ENCODE measurements around the gene ELP1. TPM values are rescaled to one million over a fixed set of nuclear protein-coding genes. Genes with fewer than 3 reads are reported as not detected.
"Not testable (repeated sequence)": the region's sequence is repeated elsewhere in the genome, so short reads cannot be mapped to it uniquely, and the experiment has no call there.

Gene ELP1
- total RNA-seq, 1 experiment from 2014 or later = 28.9 TPM

- Histone ChIP-seq H3K4me3 (ENCODE audit: insufficient read depth, low read depth, low read length) (no peak overlapping the region), H3K36me3 (replicated peaks; ENCODE audit: control insufficient read depth, insufficient read depth, low read length) (no peaks in the 10 kb centered on the region), H3K27me3 (ENCODE audit: control insufficient read depth, insufficient read depth, low read length) (no peaks in the 10 kb centered on the region)
- no peak for DNase-seq
Measured at GRCh38 chr9:108859459-108860114, 74.3 kb downstream of the ELP1 start.

- no peaks in the 10 kb centered on the region for H3K36me3 ChIP-seq (replicated peaks; ENCODE audit: control insufficient read depth, insufficient read depth, low read length)
Measured at GRCh38 chr9:108857572-108857971, 76.4 kb downstream of the ELP1 start.

GRCh38 chr9:108855888-108856287, 78.0 kb downstream of the ELP1 start, which contains the start of gene ACTL7B:
TSS of gene ACTL7B (minus strand) at chr9:108855986. CDS start at chr9:108855930, 56 bp downstream.
- DNase-seq = no peak

More at GRCh38 chr9:108857572-108857971, 76.4 kb downstream of the ELP1 start:
- H3K27me3 ChIP-seq (ENCODE audit: control insufficient read depth, insufficient read depth, low read length) = no peaks in the 10 kb centered on the region
- H3K4me3 ChIP-seq (ENCODE audit: insufficient read depth, low read depth, low read length) = no peak overlapping the region
- DNase-seq = no peak

GRCh38 chr9:108855529-108855886, 78.4 kb downstream of the ELP1 start:
- Histone ChIP-seq H3K36me3 (replicated peaks; ENCODE audit: control insufficient read depth, insufficient read depth, low read length) (no peaks in the 10 kb centered on the region), H3K27me3 (ENCODE audit: control insufficient read depth, insufficient read depth, low read length) (no peaks in the 10 kb centered on the region), H3K4me3 (ENCODE audit: insufficient read depth, low read depth, low read length) (no peak overlapping the region)
- DNase-seq = no peak

More at GRCh38 chr9:108855888-108856287, 78.0 kb downstream of the ELP1 start, which contains the start of gene ACTL7B:
- Histone ChIP-seq H3K4me3 (ENCODE audit: insufficient read depth, low read depth, low read length) (no peak within 1 kb of the TSS), H3K36me3 (replicated peaks; ENCODE audit: control insufficient read depth, insufficient read depth, low read length) (no peaks in the 10 kb centered on the region), H3K27me3 (ENCODE audit: control insufficient read depth, insufficient read depth, low read length) (no peaks in the 10 kb centered on the region)

- Histone ChIP-seq H3K36me3 (replicated peaks; ENCODE audit: control insufficient read depth, insufficient read depth, low read length) (no peaks in the 10 kb centered on the region), H3K4me3 (ENCODE audit: insufficient read depth, low read depth, low read length) (no peak overlapping the region), H3K27me3 (ENCODE audit: control insufficient read depth, insufficient read depth, low read length) (no peaks in the 10 kb centered on the region)
- no peak for DNase-seq
Measured at GRCh38 chr9:108854641-108855528, 79.0 kb downstream of the ELP1 start.

- Histone ChIP-seq H3K36me3 (replicated peaks; ENCODE audit: control insufficient read depth, insufficient read depth, low read length) (no peaks in the 10 kb centered on the region), H3K4me3 (ENCODE audit: insufficient read depth, low read depth, low read length) (no peak overlapping the region), H3K27me3 (ENCODE audit: control insufficient read depth, insufficient read depth, low read length) (no peaks in the 10 kb centered on the region)
- peak; percentile 66 for DNase-seq
Measured at GRCh38 chr9:108854094-108854493, 79.8 kb downstream of the ELP1 start.

- no peaks in the 10 kb centered on the region for H3K36me3 ChIP-seq (replicated peaks; ENCODE audit: control insufficient read depth, insufficient read depth, low read length)
- no peaks in the 10 kb centered on the region for H3K27me3 ChIP-seq (ENCODE audit: control insufficient read depth, insufficient read depth, low read length)
- no peak overlapping the region for H3K4me3 ChIP-seq (ENCODE audit: insufficient read depth, low read depth, low read length)
- no peak for DNase-seq
Measured at GRCh38 chr9:108852079-108852478, 81.8 kb downstream of the ELP1 start.

GRCh38 chr9:108851138-108851537, 82.8 kb downstream of the ELP1 start:
- Histone ChIP-seq H3K36me3 (replicated peaks; ENCODE audit: control insufficient read depth, insufficient read depth, low read length) (no peaks in the 10 kb centered on the region), H3K27me3 (ENCODE audit: control insufficient read depth, insufficient read depth, low read length) (no peaks in the 10 kb centered on the region), H3K4me3 (ENCODE audit: insufficient read depth, low read depth, low read length) (no peak overlapping the region)
- DNase-seq = no peak

GRCh38 chr9:108850293-108850897, 83.5 kb downstream of the ELP1 start:
- Histone ChIP-seq H3K27me3 (ENCODE audit: control insufficient read depth, insufficient read depth, low read length) (no peaks in the 10 kb centered on the region), H3K36me3 (replicated peaks; ENCODE audit: control insufficient read depth, insufficient read depth, low read length) (no peaks in the 10 kb centered on the region), H3K4me3 (ENCODE audit: insufficient read depth, low read depth, low read length) (no peak overlapping the region)
- DNase-seq = no peak

- DNase-seq; H3K36me3 ChIP-seq (replicated peaks; ENCODE audit: control insufficient read depth, insufficient read depth, low read length); H3K4me3 ChIP-seq (ENCODE audit: insufficient read depth, low read depth, low read length); H3K27me3 ChIP-seq (ENCODE audit: control insufficient read depth, insufficient read depth, low read length): not testable (repeated sequence)
Measured at GRCh38 chr9:108848296-108848695, 85.6 kb downstream of the ELP1 start.

- no peak overlapping the region for H3K4me3 ChIP-seq (ENCODE audit: insufficient read depth, low read depth, low read length)
- no peaks in the 10 kb centered on the region for H3K36me3 ChIP-seq (replicated peaks; ENCODE audit: control insufficient read depth, insufficient read depth, low read length)
- no peaks in the 10 kb centered on the region for H3K27me3 ChIP-seq (ENCODE audit: control insufficient read depth, insufficient read depth, low read length)
- DNase-seq = no peak
Measured at GRCh38 chr9:108845947-108846346, 88.0 kb downstream of the ELP1 start.

- H3K36me3 ChIP-seq (replicated peaks; ENCODE audit: control insufficient read depth, insufficient read depth, low read length) = no peaks in the 10 kb centered on the region
- DNase-seq = no peak
- no peak overlapping the region for H3K4me3 ChIP-seq (ENCODE audit: insufficient read depth, low read depth, low read length)
- no peaks in the 10 kb centered on the region for H3K27me3 ChIP-seq (ENCODE audit: control insufficient read depth, insufficient read depth, low read length)
Measured at GRCh38 chr9:108845507-108845906, 88.4 kb downstream of the ELP1 start.

GRCh38 chr9:108844856-108845255, 89.1 kb downstream of the ELP1 start:
- H3K4me3 ChIP-seq (ENCODE audit: insufficient read depth, low read depth, low read length) = no peak overlapping the region
- no peaks in the 10 kb centered on the region for H3K36me3 ChIP-seq (replicated peaks; ENCODE audit: control insufficient read depth, insufficient read depth, low read length)
- DNase-seq = no peak
- H3K27me3 ChIP-seq (ENCODE audit: control insufficient read depth, insufficient read depth, low read length) = no peaks in the 10 kb centered on the region

GRCh38 chr9:108844391-108844790, 89.5 kb downstream of the ELP1 start:
- no peak for DNase-seq
- Histone ChIP-seq H3K4me3 (ENCODE audit: insufficient read depth, low read depth, low read length) (no peak overlapping the region), H3K27me3 (ENCODE audit: control insufficient read depth, insufficient read depth, low read length) (no peaks in the 10 kb centered on the region), H3K36me3 (replicated peaks; ENCODE audit: control insufficient read depth, insufficient read depth, low read length) (no peaks in the 10 kb centered on the region)

Measured in H7 (cell line).